GM18870 (cell line): ENCODE results near the gene SPAG16.
"Not testable (repeated sequence)": the region's sequence is repeated elsewhere in the genome, so short reads cannot be mapped to it uniquely, and the experiment has no call there.

Source experiments
- ATAC-seq: cut with Tn5 transposase; IDR thresholded peaks from one replicate; pipeline ENCODE4 v1.9.1; 2021; ENCODE audit warnings: moderate library complexity; ENCODE audit not compliant: unreplicated experiment

The SPAG16 gene

GRCh38 chr2:213688133-213688532 lies 403.9 kb downstream of the SPAG16 start:
- no peak for ATAC-seq

GRCh38 chr2:213688825-213689224 lies 404.6 kb downstream of the SPAG16 start:
- ATAC-seq = not testable (repeated sequence)

GRCh38 chr2:213689585-213689984 lies 405.3 kb downstream of the SPAG16 start:
- no peak for ATAC-seq

- no peak for ATAC-seq
Measured at GRCh38 chr2:213691351-213691750, 407.1 kb downstream of the SPAG16 start.

GRCh38 chr2:213696442-213696841 lies 412.2 kb downstream of the SPAG16 start:
- no peak for ATAC-seq

GRCh38 chr2:213701365-213701764 lies 417.1 kb downstream of the SPAG16 start:
- ATAC-seq = not testable (repeated sequence)

- ATAC-seq = no peak
Measured at GRCh38 chr2:213703406-213704098, 419.3 kb downstream of the SPAG16 start.

GRCh38 chr2:213710164-213710563 lies 425.9 kb downstream of the SPAG16 start:
- ATAC-seq = no peak

- ATAC-seq = not testable (repeated sequence)
Measured at GRCh38 chr2:213718411-213718810, 434.1 kb downstream of the SPAG16 start.

GRCh38 chr2:213722565-213722964 lies 438.3 kb downstream of the SPAG16 start:
- no peak for ATAC-seq

GRCh38 chr2:213723041-213723560 lies 438.8 kb downstream of the SPAG16 start:
- ATAC-seq = no peak

GRCh38 chr2:213723707-213724106 lies 439.4 kb downstream of the SPAG16 start:
- ATAC-seq = no peak

GRCh38 chr2:213726101-213726500 lies 441.8 kb downstream of the SPAG16 start:
- ATAC-seq = no peak

- ATAC-seq = peak; percentile 96
Measured at GRCh38 chr2:213733893-213734292, 449.6 kb downstream of the SPAG16 start.

- peak; percentile 78 for ATAC-seq
Measured at GRCh38 chr2:213740453-213740852, 456.2 kb downstream of the SPAG16 start.

GRCh38 chr2:213751446-213751845 lies 467.2 kb downstream of the SPAG16 start:
- ATAC-seq = peak; percentile 94

GRCh38 chr2:213752575-213752974 lies 468.3 kb downstream of the SPAG16 start:
- no peak for ATAC-seq

GRCh38 chr2:213757525-213757924 lies 473.3 kb downstream of the SPAG16 start:
- ATAC-seq = no peak

GRCh38 chr2:213763354-213763753 lies 479.1 kb downstream of the SPAG16 start:
- no peak for ATAC-seq

GRCh38 chr2:213763963-213764362 lies 479.7 kb downstream of the SPAG16 start:
- no peak for ATAC-seq

- ATAC-seq = no peak
Measured at GRCh38 chr2:213764849-213765248, 480.6 kb downstream of the SPAG16 start.

GRCh38 chr2:213766062-213766461 lies 481.8 kb downstream of the SPAG16 start:
- peak; percentile 55 for ATAC-seq

GRCh38 chr2:213766465-213766901 lies 482.2 kb downstream of the SPAG16 start:
- ATAC-seq = peak; percentile 98
